Neural cell (in vitro differentiated cells): ENCODE data around the gene CAMK1D. TPM values are rescaled to one million over a fixed set of nuclear protein-coding genes. Genes with fewer than 3 reads are reported as not detected.

Experiments used
- H2AFZ ChIP-seq: fragments of 200-600, 300-800 bp; sonication (generic), shearing (Covaris generic); 2 replicates; pipeline ENCODE4 v1.6.0; 2014; ENCODE audit warnings: low read depth, mild to moderate bottlenecking, antibody characterized with exemption, low read length, moderate library complexity
- H3F3A ChIP-seq: fragments of 200-600 bp; shearing (Covaris generic); 2 replicates; pipeline ENCODE4 v1.6.1; 2016; ENCODE audit warnings: mild to moderate bottlenecking, moderate library complexity, mixed read lengths, antibody characterized with exemption, low read length; ENCODE audit not compliant: insufficient read depth, poor library complexity, severe bottlenecking
- H3K27ac ChIP-seq: fragments of 200-600, 300-800 bp; sonication (generic), shearing (Covaris generic); 2 replicates; pipeline ENCODE4 v1.5.1; 2014; ENCODE audit warnings: mild to moderate bottlenecking, low read length, moderate library complexity
- H3K27me3 ChIP-seq: fragments of 300-800, 200-600 bp; sonication (generic), shearing (Covaris generic); 2 replicates; pipeline ENCODE4 v1.6.0; 2014; ENCODE audit warnings: mild to moderate bottlenecking, low read depth, low read length, moderate library complexity; ENCODE audit not compliant: insufficient read depth
- H3K36me3 ChIP-seq: fragments of 300-800, 200-600 bp; sonication (generic), shearing (Covaris generic); 2 replicates; pipeline ENCODE4 v1.5.1; 2014; ENCODE audit warnings: mild to moderate bottlenecking, antibody characterized with exemption, low read length, moderate library complexity; ENCODE audit not compliant: insufficient read depth
- H3K4me2 ChIP-seq: fragments of 300-800, 200-600 bp; sonication (generic), shearing (Covaris generic); 2 replicates; pipeline ENCODE4 v1.6.0; 2014; ENCODE audit warnings: mild to moderate bottlenecking, low read length
- H3K4me3 ChIP-seq: fragments of 300-800, 200-600 bp; sonication (generic), shearing (Covaris generic); 2 replicates; pipeline ENCODE4 v1.5.1; 2014; ENCODE audit warnings: mild to moderate bottlenecking, low read length, moderate library complexity
- H3K79me2 ChIP-seq: fragments of 200-600 bp; shearing (Covaris generic); replicated peaks from 2 replicates; pipeline ENCODE4 v1.6.0; 2014; ENCODE audit warnings: mild to moderate bottlenecking, low read length, moderate library complexity; ENCODE audit not compliant: insufficient read depth
- H3K9ac ChIP-seq: fragments of 300-800, 200-600 bp; sonication (generic), shearing (Covaris generic); 2 replicates; pipeline ENCODE4 v1.6.1; 2016; ENCODE audit warnings: mild to moderate bottlenecking, low read length, mixed read lengths
- H3K9me2 ChIP-seq: fragments of 200-600 bp; shearing (Covaris generic); 2 replicates; pipeline ENCODE4 v1.6.1; 2016; ENCODE audit warnings: mild to moderate bottlenecking, low read length, mixed read lengths; ENCODE audit not compliant: insufficient read depth
- H3K9me3 ChIP-seq: fragments of 200-600, 300-800 bp; sonication (generic), shearing (Covaris generic); 2 replicates; pipeline ENCODE4 v1.6.1; 2016; ENCODE audit warnings: mild to moderate bottlenecking, mixed run types, low read length, moderate library complexity, mixed read lengths
- H4K20me1 ChIP-seq: fragments of 200-600 bp; shearing (Covaris generic); 2 replicates; pipeline ENCODE4 v1.6.1; 2016; ENCODE audit warnings: mild to moderate bottlenecking, mixed run types; ENCODE audit not compliant: insufficient read depth
- CTCF ChIP-seq: fragments of 450-650 bp; IDR thresholded peaks from 2 replicates; pipeline ENCODE4 v1.5.1; 2014; ENCODE audit warnings: antibody characterized with exemption, mild to moderate bottlenecking, moderate library complexity; ENCODE audit not compliant: poor library complexity, severe bottlenecking
- EP300 ChIP-seq: fragments of 450-650 bp; conservative IDR thresholded peaks from 2 replicates; pipeline ENCODE4 v1.6.1; 2014; ENCODE audit warnings: antibody characterized with exemption, mild to moderate bottlenecking, moderate library complexity; ENCODE audit not compliant: poor library complexity, severe bottlenecking
- EZH2 ChIP-seq: fragments of 200-600, 300-800 bp; shearing (Covaris generic), sonication (generic); IDR thresholded peaks from 2 replicates; pipeline ENCODE4 v1.6.1; 2014; ENCODE audit warnings: antibody characterized with exemption, low read length, borderline replicate concordance, mild to moderate bottlenecking; ENCODE audit not compliant: insufficient read depth, poor library complexity, severe bottlenecking
- MXI1 ChIP-seq: fragments of 450-650 bp; conservative IDR thresholded peaks from 2 replicates; pipeline ENCODE4 v1.6.1; 2014; ENCODE audit warnings: antibody characterized with exemption, mild to moderate bottlenecking; ENCODE audit not compliant: poor library complexity, severe bottlenecking
- POLR2AphosphoS5 ChIP-seq: IDR thresholded peaks from 2 replicates; pipeline ENCODE4 v1.6.1; 2012
- RAD21 ChIP-seq: fragments of 450-650 bp; conservative IDR thresholded peaks from 2 replicates; pipeline ENCODE4 v1.6.1; 2014; ENCODE audit warnings: antibody characterized with exemption, mild to moderate bottlenecking, moderate library complexity
- REST ChIP-seq: IDR thresholded peaks from 2 replicates; pipeline ENCODE4 v1.6.1; 2012; ENCODE audit warnings: borderline replicate concordance
- SMC3 ChIP-seq: fragments of 450-650 bp; conservative IDR thresholded peaks from 2 replicates; pipeline ENCODE4 v1.6.1; 2014; ENCODE audit warnings: antibody characterized with exemption, mild to moderate bottlenecking, moderate library complexity; ENCODE audit not compliant: poor library complexity
- TAF1 ChIP-seq: IDR thresholded peaks from 2 replicates; pipeline ENCODE4 v1.6.1; 2012; ENCODE audit warnings: low read depth
- polyA plus RNA-seq: library from polyadenylated mRNA; depleted of rRNA; stranded (reverse); fragments of >200 nt; gene quantifications from 2 replicates; pipeline ENCODE4 v1.2.3, GENCODE V29; 2014

CAMK1D gene
- polyA plus RNA-seq, 1 donor from 2014 or later, result 13.8 TPM

GRCh38 chr10:12509794-12510100 is 160.4 kb downstream of the CAMK1D start:
- Histone ChIP-seq H3K27ac (no peak overlapping the region), H3F3A (no peaks in the 10 kb centered on the region)
- TF ChIP-seq EP300 (no peak), CTCF (no peak), MXI1 (no peak), TAF1 (no peak), REST (no peak), SMC3 (no peak), POLR2AphosphoS5 (no peak), RAD21 (no peak), EZH2 (no peak)

GRCh38 chr10:12510501-12510941 is 161.2 kb downstream of the CAMK1D start:
- H3K27ac ChIP-seq, result peak overlapping the region; percentile 75
- H2AFZ ChIP-seq, result no peak overlapping the region

More at GRCh38 chr10:12509794-12510100, 160.4 kb downstream of the CAMK1D start:
- Histone ChIP-seq H3K4me3 (no peak overlapping the region), H3K79me2 (no peaks in the 10 kb centered on the region), H3K36me3 (no peaks in the 10 kb centered on the region), H3K4me2 (no peak overlapping the region), H4K20me1 (no peaks in the 10 kb centered on the region), H3K9me2 (no peaks in the 10 kb centered on the region), H2AFZ (no peak overlapping the region), H3K9ac (no peak overlapping the region), H3K27me3 (no peaks in the 10 kb centered on the region), H3K9me3 (no peaks in the 10 kb centered on the region)

GRCh38 chr10:12510984-12511383 is 161.6 kb downstream of the CAMK1D start:
- H3K36me3 ChIP-seq, result no peaks in the 10 kb centered on the region
- peak overlapping the region; percentile 75 for H3K27ac ChIP-seq
- peak overlapping the region; percentile 44 for H3K9ac ChIP-seq
- H3K4me2 ChIP-seq, result no peak overlapping the region
- no peaks in the 10 kb centered on the region for H3K9me2 ChIP-seq
- no peak for TF ChIP-seq RAD21
- no peak for TF ChIP-seq EZH2
- TF ChIP-seq SMC3, result no peak
- no peak for TF ChIP-seq MXI1
- TF ChIP-seq POLR2AphosphoS5, result no peak
- TF ChIP-seq REST, result no peak
- no peak for TF ChIP-seq CTCF
- no peak for TF ChIP-seq TAF1
- no peaks in the 10 kb centered on the region for H3F3A ChIP-seq
- no peaks in the 10 kb centered on the region for H3K9me3 ChIP-seq
- no peaks in the 10 kb centered on the region for H4K20me1 ChIP-seq
- H2AFZ ChIP-seq, result no peak overlapping the region
- no peaks in the 10 kb centered on the region for H3K27me3 ChIP-seq
- peak overlapping the region; percentile 15 for H3K4me3 ChIP-seq
- H3K79me2 ChIP-seq, result no peaks in the 10 kb centered on the region

More at GRCh38 chr10:12510501-12510941, 161.2 kb downstream of the CAMK1D start:
- Histone ChIP-seq H3K9me2 (no peaks in the 10 kb centered on the region), H3K9ac (peak overlapping the region; percentile 44), H3K9me3 (no peaks in the 10 kb centered on the region), H3F3A (no peaks in the 10 kb centered on the region), H3K4me2 (no peak overlapping the region), H3K27me3 (no peaks in the 10 kb centered on the region), H3K4me3 (peak overlapping the region; percentile 15), H3K36me3 (no peaks in the 10 kb centered on the region), H3K79me2 (no peaks in the 10 kb centered on the region), H4K20me1 (no peaks in the 10 kb centered on the region)
- TF ChIP-seq SMC3 (peak; percentile 20), EP300 (no peak)
